Measurements from ENCODE around the gene PM20D2.

DNA sequence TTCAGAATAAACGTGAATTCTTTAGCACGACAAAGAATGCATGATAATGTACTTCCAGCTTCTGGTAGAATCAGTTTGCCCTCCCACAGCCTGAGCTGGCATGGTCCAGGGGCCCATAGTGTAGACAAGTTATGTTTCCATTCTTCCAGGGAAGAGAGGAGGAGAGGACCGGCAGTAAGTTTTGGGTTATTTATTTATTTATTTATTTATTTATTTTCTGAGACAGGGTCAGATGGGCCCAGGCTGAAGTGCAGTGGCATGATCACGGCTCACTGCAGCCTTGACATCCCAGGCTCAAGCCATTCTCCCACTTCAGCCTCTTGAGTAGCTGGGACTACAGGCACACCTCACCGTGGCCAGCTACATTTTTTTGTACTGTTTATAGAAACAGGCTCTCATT, 66.6 kb downstream of the PM20D2 start:
- TF ChIP-seq, protein P1, sequence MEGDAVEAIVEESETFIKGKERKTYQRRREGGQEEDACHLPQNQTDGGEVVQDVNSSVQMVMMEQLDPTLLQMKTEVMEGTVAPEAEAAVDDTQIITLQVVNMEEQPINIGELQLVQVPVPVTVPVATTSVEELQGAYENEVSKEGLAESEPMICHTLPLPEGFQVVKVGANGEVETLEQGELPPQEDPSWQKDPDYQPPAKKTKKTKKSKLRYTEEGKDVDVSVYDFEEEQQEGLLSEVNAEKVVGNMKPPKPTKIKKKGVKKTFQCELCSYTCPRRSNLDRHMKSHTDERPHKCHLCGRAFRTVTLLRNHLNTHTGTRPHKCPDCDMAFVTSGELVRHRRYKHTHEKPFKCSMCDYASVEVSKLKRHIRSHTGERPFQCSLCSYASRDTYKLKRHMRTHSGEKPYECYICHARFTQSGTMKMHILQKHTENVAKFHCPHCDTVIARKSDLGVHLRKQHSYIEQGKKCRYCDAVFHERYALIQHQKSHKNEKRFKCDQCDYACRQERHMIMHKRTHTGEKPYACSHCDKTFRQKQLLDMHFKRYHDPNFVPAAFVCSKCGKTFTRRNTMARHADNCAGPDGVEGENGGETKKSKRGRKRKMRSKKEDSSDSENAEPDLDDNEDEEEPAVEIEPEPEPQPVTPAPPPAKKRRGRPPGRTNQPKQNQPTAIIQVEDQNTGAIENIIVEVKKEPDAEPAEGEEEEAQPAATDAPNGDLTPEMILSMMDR (conservative IDR thresholded peaks at IDR 0.05 in 1 of 2, IDR thresholded peaks at IDR 0.05 in 1 of 2; ENCODE audit: low read depth in 1 of 2, low read length in 2 of 2) = no peak
- TF ChIP-seq EZH2 (IDR thresholded peaks at IDR 0.05; ENCODE audit: low read length, missing control alignments) = no peak
